GM19238 (cell line): Measurements from ENCODE around the gene GALK2.
"Not testable (repeated sequence)": the region's sequence is repeated elsewhere in the genome, so short reads cannot be mapped to it uniquely, and the experiment has no call there.

Source experiments
- DNase-seq: peaks from one replicate; pipeline ENCODE4 v3.0.0; 2011; ENCODE audit warnings: low spot score; ENCODE audit not compliant: insufficient read length

GALK2 gene

DNA sequence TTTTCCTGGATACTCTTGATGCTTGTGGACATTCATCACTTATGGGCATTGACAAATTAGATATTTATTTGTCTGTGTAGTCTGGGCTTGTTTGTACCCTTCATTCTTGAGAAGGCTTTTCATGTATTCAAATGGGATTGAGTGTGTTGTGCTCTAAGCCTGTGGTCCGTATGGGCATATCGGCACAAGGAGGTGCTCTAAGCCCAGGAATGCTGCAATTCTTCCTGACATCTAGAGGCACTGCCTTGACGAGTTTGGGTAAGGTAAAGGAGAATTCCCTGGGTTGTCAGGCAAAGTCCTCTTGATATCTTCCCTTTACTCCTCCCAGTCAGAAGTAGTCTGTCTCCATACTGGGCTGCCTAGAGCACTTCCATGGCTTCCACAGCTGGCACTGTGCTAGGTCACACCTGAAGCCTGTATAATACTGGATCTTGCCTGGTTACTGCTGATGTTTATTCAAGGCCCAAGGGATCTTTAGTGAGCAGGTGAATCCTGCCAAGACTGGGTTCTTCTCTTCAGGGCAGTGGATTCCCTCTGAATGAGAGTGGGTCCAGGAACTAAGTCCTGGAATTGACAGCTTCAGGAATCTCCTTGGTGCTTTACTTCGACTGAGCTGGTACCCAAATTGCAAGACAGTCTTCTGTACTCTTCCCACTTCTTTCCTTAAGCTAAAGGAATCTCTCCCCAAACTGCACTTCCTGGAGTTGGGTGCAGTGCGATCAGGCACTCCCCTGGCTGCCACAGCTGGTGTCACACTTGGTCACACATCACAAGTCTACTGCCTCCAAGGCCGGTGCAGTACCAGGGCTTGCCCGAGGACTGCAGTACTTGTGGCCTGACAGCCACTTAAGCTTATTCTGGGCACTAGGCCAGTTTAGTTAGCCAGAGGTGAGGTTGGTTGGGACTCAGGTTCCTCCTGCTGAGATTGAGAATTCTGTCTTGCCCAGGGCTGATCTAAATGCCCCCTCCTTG, 46.0 kb downstream of the GALK2 start:
- DNase-seq: peak; percentile 45

GRCh38 chr15:49223536-49224274, 53.7 kb downstream of the GALK2 start:
- no peak for DNase-seq

GRCh38 chr15:49225572-49226281, 55.7 kb downstream of the GALK2 start:
- DNase-seq: no peak

DNA sequence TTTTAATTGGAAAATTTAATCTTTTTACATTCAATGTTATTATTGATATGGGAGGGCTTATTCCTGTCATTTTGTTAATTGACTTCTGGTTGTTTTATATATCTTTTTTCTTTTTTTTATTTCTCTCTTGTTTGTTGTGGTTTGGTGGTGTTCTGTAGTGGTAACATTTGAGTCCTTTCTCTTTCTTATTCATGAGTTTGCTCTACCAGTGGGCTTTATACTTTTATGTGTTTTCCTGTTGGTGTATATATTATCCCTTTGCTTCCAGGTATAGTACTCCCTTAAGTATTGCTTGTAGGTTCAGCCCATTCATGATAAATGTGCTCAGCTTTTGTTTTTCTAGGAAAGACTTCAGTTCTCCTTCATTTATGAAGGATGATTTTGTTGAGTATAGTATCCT, 57.6 kb downstream of the GALK2 start:
- DNase-seq: no peak

- DNase-seq: no peak
Measured at GRCh38 chr15:49229922-49230321, 59.9 kb downstream of the GALK2 start.

DNA sequence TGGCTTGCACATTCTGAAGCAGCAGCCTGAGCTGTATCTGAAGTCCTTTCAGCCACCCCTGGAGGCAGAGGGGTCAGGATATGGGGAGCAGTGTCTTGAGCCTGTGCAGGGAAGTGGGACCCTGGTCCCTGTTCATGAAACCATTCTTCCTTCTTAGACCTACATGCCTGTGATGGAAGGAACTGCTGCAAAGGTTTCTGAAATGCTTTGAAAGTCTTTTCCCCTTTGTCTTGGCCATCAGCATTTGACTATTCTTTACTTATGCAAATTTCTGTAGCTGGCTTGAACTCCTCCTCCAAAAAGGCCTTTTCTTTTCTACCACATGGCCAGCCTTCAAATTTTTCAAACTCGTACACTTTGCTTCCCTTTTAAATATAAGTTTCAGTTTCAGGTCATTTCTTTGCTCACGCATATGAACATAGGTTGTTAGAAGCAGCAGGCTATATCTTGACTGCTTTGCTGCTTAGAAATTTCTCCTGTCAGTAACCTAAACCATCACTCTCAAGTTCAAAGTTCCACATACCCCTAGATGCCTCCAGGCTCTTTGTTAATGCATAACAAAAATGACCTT, 62.3 kb downstream of the GALK2 start:
- no peak for DNase-seq

- DNase-seq: peak; percentile 14
Measured at GRCh38 chr15:49235446-49236124, 65.5 kb downstream of the GALK2 start.

DNA sequence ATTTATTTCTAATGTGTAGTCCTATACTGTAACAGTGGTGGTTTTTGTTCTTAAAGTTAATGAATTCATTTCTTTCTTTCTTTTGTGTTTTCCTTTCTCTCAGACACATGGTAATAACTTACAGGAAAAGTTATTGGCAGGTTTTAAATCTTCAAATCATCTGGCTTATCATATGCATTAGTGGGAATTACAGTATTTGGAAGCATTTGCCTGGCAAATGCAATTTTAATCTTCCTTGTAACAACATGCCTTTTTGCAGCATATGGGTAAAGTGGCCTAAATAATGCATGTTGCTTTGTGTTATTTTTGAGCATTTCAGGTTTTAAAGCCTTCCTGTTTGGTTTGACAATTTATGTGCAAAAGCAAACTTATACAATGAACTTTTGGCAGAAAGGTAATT, 66.8 kb downstream of the GALK2 start:
- no peak for DNase-seq

DNA sequence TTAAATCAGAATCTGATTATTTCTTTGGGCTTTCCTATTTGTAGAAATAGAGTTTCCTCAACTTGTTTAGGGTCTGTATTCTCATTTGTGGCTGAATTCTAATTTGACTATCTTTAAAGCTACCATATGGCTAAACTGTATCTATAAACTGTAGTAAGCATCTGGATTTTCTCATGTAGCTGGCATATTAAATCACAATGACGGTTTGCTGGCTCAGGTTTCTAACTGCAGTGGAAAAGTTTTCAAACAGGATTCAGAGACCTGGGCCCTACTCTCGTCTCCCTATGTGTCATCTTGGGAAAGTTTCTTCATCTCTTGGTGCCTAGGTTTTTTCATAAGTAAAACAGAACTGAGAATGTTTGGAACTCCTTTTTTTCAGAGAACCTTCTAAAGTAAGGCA, 68.3 kb downstream of the GALK2 start:
- DNase-seq: no peak

- no peak for DNase-seq
Measured at GRCh38 chr15:49239105-49239504, 69.1 kb downstream of the GALK2 start.

DNA sequence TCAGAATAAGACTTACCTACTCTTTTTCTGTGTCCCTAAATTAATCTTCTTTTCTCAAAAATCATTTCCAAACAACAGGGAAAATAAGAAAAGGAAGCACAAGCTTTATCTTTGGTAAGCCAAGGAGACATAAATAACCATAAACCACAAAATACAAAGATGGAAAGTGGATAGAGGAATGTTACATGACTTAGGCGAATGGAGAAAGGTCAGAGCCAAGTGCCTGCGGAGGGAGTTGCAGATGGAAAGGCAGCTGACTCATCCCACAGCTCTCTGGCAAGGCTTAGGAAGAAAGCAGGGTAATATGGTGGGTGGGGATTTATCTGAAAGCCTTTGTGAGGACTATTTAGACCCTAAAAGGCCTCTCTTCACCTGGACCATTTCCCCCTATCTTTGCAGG, 72.8 kb downstream of the GALK2 start:
- DNase-seq: no peak

- DNase-seq: no peak
Measured at GRCh38 chr15:49247556-49248110, 77.6 kb downstream of the GALK2 start.

GRCh38 chr15:49248291-49248690, 78.2 kb downstream of the GALK2 start:
- DNase-seq: no peak

DNA sequence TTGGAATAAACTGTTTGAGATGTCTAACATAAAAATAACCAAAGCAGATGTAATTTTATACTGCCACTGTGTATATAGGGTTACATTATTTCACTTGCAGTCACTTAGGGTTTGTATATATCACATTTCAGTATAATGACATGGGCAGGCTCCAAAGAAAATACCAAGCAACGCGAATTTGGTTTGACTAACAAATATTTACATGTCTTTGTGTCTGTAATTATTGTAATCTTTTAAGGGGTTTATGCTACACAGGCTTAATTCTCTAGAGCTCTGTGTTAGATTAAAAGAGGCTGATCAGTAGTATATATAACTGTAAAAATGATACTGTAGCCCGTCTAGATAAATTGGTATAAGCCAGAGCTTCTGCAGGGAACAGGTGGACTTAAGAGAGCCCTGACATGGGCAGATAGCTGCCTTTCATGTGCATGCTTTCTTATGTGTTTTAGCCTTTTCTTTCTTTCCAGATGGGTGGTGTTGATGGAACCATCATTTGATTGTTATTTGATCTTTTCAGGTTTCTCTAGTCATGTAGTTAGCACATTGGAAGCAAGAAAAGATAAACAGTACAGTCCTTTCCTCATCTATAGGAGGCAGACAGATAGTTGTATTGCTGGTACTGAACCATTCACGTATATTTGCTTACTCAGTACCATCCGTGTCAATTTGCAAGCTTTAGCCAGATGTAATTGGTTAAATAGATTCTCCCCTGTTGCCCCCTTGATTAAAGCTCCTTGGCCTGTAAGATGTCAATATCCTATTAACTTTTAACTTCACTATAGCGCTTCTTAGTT, 86.1 kb downstream of the GALK2 start:
- DNase-seq: no peak

- DNase-seq: not testable (repeated sequence)
Measured at GRCh38 chr15:49265117-49265516, 95.1 kb downstream of the GALK2 start.

GRCh38 chr15:49265911-49266310, 95.9 kb downstream of the GALK2 start:
- DNase-seq: no peak

GRCh38 chr15:49270541-49271421, 100.7 kb downstream of the GALK2 start:
- DNase-seq: no peak

DNA sequence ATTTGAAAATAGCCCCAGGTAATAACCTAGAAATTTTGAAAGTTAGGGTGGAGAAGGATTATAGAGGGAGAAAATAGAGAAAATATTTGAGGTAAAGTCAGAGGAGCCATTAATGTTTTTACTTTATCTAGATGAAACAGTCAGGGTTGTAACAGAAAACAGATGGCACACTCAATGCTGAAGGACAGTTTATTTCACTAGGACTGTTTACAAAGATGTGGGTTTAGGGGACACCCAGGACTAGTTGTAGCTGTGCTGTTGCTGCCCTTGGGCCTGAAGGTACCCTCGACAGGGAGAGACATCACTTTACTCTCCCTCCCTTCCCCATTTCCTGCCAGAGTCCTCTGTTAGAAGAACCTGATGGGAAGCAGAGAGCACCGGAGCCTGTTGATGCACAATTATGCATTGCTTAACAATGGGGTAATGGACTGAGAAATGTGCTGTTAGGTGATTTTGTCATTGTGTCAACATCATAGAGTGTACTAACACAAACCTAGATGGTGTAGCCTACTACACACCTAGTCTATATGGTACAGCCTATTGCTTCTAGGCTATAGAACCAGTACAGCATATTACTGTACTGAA, 103.8 kb downstream of the GALK2 start:
- DNase-seq: no peak
